ENCODE measurements around the gene TBC1D19. TPM values are rescaled to one million over a fixed set of nuclear protein-coding genes. Genes with fewer than 3 reads are reported as not detected.

The TBC1D19 gene
- total and polyA plus RNA-seq, 2 donors = 9.7 to 43.3 TPM

DNA sequence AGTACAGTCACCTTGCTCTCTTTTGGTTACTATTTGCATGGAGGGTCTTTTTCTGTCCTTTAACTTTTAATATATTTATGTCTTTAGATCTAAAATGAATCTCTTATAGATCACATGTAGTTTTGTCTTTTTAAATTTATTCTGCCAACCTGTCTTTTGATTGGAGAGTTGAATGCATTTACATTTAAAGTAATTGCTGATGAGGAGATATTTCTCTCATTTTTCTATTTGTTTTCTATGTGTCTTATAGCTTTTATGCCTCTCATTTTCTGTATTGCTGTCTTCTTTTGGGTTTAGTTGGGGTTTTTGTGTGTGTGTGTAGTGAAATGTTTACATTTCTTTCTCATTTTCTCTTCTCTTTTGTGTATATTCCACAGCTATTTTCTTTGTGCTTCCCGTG lies 123.5 kb downstream of the TBC1D19 start:
- 98% methylated on average over 1 of the region's 1 CpG for WGBS
- Histone ChIP-seq H3K4me1 (ENCODE audit: control insufficient read depth in 2 of 2, insufficient read depth in 2 of 2, low read length in 2 of 2) (no peaks in the 10 kb centered on the region), H3K4me3 (ENCODE audit: low read length in 2 of 2) (no peak overlapping the region), H3K9me3 (ENCODE audit: control insufficient read depth in 2 of 2, insufficient read depth in 1 of 2, low read length in 1 of 2) (peaks cover 0 to 1% of the 10 kb centered on the region in 2 donors), H3K36me3 (ENCODE audit: control insufficient read depth in 2 of 2, insufficient read depth in 2 of 2, low read length in 1 of 2) (peaks cover 0 to 6% of the 10 kb centered on the region in 2 donors), H3K27me3 (ENCODE audit: control insufficient read depth in 2 of 2, insufficient read depth in 1 of 2, low read length in 1 of 2) (no peaks in the 10 kb centered on the region), H3K27ac (ENCODE audit: low read depth in 1 of 2, low read length in 1 of 2) (no peak overlapping the region)
- DNase-seq (ENCODE audit: low read depth in 6 of 9, low spot score in 9 of 9) = no peak

DNA sequence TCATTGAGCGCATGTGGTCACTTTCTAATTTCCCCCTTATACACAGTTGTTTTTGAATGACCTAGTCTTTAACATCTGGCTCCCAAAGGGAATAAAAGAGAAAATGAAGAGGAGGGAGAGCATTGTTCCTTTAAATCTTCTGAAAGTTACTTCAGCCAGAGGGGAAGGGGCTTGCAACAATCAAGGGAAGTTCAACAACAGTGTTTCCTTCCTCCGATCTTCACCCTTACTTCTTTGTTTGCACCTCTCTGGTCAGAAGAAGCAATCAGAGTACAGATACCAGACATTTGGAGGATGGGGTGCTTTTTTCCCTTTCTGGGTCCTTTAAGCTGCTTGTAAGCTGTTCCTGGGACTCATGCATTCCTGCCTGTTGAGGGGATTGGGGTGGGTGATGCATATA lies 125.4 kb downstream of the TBC1D19 start:
- Histone ChIP-seq H3K4me3 (ENCODE audit: low read length in 2 of 2) (no peak overlapping the region), H3K9me3 (ENCODE audit: control insufficient read depth in 2 of 2, insufficient read depth in 1 of 2, low read length in 1 of 2) (peaks cover 0 to 1% of the 10 kb centered on the region in 2 donors), H3K27ac (ENCODE audit: low read depth in 1 of 2, low read length in 1 of 2) (no peak overlapping the region), H3K4me1 (ENCODE audit: control insufficient read depth in 2 of 2, insufficient read depth in 2 of 2, low read length in 2 of 2) (no peaks in the 10 kb centered on the region), H3K36me3 (ENCODE audit: control insufficient read depth in 2 of 2, insufficient read depth in 2 of 2, low read length in 1 of 2) (peaks cover 0 to 6% of the 10 kb centered on the region in 2 donors), H3K27me3 (ENCODE audit: control insufficient read depth in 2 of 2, insufficient read depth in 1 of 2, low read length in 1 of 2) (no peaks in the 10 kb centered on the region)
- 97% methylated on average over 2 of the region's 2 CpGs for WGBS
- no peak for DNase-seq (ENCODE audit: low read depth in 6 of 9, low spot score in 9 of 9)

DNA sequence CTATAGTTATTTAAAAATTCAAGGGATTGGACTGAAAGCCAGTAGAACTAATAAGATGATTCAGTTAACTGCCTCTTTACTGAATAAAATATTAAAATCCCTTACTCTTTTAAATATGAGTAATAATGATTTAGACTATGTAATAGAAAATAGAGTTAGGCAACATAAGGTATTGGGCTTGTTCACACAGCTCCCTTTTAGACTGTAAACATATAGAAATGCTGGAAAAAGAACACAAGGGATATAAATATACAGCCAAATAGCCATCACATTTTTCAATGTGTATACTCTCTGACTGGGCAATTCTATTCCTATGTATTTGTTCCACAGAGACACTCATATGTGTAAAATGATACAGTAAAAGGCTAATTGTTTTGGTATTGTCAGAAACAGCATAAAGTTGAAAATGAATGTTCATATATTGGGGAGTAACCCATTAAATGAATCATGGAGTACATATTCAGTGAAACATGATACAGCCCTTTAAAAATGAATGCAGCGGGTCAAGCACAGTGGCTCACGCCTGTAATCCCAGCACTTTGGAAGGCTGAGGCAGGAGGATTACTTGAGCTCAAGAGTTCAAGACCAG lies 129.8 kb downstream of the TBC1D19 start:
- WGBS = 98% methylated on average over 2 of the region's 2 CpGs
- no peaks in the 10 kb centered on the region for H3K4me1 ChIP-seq (ENCODE audit: control insufficient read depth in 2 of 2, insufficient read depth in 2 of 2, low read length in 2 of 2)

DNA sequence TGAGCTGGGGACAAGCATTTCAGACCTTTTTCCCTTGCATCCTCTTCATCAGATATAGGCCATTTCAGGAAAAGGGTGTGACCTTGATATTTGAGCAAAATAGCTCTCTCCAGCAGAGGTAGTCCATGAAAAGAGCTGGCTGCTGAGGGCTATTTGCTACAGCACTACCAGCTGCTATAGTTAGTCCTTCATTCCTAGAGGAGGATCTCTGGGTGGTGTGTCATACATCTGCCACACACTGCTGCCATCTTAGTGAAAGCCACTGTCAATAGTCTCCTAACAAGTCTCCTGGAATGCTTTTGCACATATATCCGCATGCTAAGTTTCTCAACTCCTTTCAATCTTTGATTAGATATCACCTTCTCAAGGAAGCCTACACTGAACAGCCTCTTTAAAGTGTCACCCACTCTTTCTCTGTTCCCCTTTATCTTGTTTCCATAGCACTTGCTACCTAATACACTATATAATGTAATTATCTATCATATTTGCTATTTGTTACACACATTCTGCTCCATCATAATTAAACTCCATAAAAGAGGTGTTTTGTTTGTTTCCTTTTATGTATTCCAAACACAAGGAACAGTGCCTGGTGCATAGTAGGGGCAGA lies 131.9 kb downstream of the TBC1D19 start:
- WGBS = 95% methylated on average over 1 of the region's 1 CpG
- no peak overlapping the region for H3K27ac ChIP-seq (ENCODE audit: low read depth in 1 of 2, low read length in 1 of 2)
- H3K36me3 ChIP-seq (ENCODE audit: control insufficient read depth in 2 of 2, insufficient read depth in 2 of 2, low read length in 1 of 2) = peaks cover 0 to 20% of the 10 kb centered on the region in 2 donors
- H3K9me3 ChIP-seq (ENCODE audit: control insufficient read depth in 2 of 2, insufficient read depth in 1 of 2, low read length in 1 of 2) = peaks cover 0 to 1% of the 10 kb centered on the region in 2 donors
- H3K27me3 ChIP-seq (ENCODE audit: control insufficient read depth in 2 of 2, insufficient read depth in 1 of 2, low read length in 1 of 2) = no peaks in the 10 kb centered on the region
- H3K4me1 ChIP-seq (ENCODE audit: control insufficient read depth in 2 of 2, insufficient read depth in 2 of 2, low read length in 2 of 2) = no peaks in the 10 kb centered on the region
- DNase-seq (ENCODE audit: low read depth in 6 of 9, low spot score in 9 of 9) = no peak
- H3K4me3 ChIP-seq (ENCODE audit: low read length in 2 of 2) = no peak overlapping the region

More for the DNA sequence above, 129.8 kb downstream of the TBC1D19 start:
- no peak overlapping the region for H3K27ac ChIP-seq (ENCODE audit: low read depth in 1 of 2, low read length in 1 of 2)
- H3K27me3 ChIP-seq (ENCODE audit: control insufficient read depth in 2 of 2, insufficient read depth in 1 of 2, low read length in 1 of 2) = no peaks in the 10 kb centered on the region
- DNase-seq (ENCODE audit: low read depth in 6 of 9, low spot score in 9 of 9) = no peak
- H3K36me3 ChIP-seq (ENCODE audit: control insufficient read depth in 2 of 2, insufficient read depth in 2 of 2, low read length in 1 of 2) = peaks cover 0 to 22% of the 10 kb centered on the region in 2 donors
- H3K4me3 ChIP-seq (ENCODE audit: low read length in 2 of 2) = no peak overlapping the region
- peaks cover 0 to 1% of the 10 kb centered on the region in 2 donors for H3K9me3 ChIP-seq (ENCODE audit: control insufficient read depth in 2 of 2, insufficient read depth in 1 of 2, low read length in 1 of 2)

DNA sequence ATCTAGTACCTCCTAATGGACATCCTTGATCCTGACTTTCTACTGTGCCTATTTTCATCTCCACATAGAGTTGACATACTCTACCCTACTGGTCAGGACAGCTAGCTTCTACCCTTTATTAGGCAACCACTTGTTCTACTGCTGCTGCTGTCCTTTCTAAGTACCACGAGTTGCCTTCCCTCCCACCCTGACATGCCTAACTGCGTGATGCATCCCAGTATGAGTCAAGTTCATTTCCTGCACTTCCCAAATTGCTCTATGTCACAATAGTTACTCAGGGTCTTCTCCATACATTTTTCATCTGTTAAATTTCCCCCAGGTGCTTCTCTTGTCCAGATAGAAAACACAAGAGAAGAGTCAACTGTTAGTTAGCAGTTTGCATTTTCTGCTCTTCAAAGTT lies 133.4 kb downstream of the TBC1D19 start:
- WGBS = 93% methylated on average over 2 of the region's 2 CpGs

DNA sequence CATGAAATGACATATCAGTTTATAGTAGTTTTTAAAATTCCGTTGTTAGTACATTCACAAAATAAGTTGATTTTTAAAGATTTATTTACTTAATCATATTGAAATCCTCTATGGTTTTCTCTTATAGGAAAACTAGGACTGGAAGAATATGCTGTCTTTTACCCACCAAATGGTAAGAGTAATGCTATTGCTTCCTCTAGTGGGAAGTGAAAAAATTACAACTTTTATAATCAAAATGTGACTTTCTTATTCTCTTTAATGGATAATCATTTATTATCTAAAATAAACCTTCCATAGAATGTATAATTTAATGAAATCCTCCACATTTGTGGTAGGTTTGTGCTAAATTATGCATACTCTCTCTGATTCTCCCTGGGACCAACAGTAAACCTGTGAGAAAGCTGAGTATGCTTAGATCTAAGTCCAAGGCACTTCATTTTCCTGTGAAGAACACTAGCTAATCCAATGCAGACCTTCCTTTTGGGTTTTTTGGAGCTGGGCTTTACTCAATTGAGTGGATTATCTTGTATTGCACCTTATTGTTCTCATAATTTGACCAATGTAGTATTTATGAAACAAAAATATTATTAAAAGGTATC lies 136.2 kb downstream of the TBC1D19 start:
- Histone ChIP-seq H3K27ac (ENCODE audit: low read depth in 1 of 2, low read length in 1 of 2) (no peak overlapping the region), H3K36me3 (ENCODE audit: control insufficient read depth in 2 of 2, insufficient read depth in 2 of 2, low read length in 1 of 2) (peaks cover 0 to 42% of the 10 kb centered on the region in 2 donors), H3K27me3 (ENCODE audit: control insufficient read depth in 2 of 2, insufficient read depth in 1 of 2, low read length in 1 of 2) (no peaks in the 10 kb centered on the region), H3K4me1 (ENCODE audit: control insufficient read depth in 2 of 2, insufficient read depth in 2 of 2, low read length in 2 of 2) (peaks cover 2 to 7% of the 10 kb centered on the region in 2 donors), H3K4me3 (ENCODE audit: low read length in 2 of 2) (no peak overlapping the region), H3K9me3 (ENCODE audit: control insufficient read depth in 2 of 2, insufficient read depth in 1 of 2, low read length in 1 of 2) (no peaks in the 10 kb centered on the region)
- 86% methylated on average over 1 of the region's 1 CpG for WGBS
- DNase-seq (ENCODE audit: low read depth in 6 of 9, low spot score in 9 of 9) = peak in 3 of 9 donors; percentile 16 to 57 (median 23)

More for the DNA sequence above, 133.4 kb downstream of the TBC1D19 start:
- DNase-seq (ENCODE audit: low read depth in 6 of 9, low spot score in 9 of 9) = no peak
- Histone ChIP-seq H3K9me3 (ENCODE audit: control insufficient read depth in 2 of 2, insufficient read depth in 1 of 2, low read length in 1 of 2) (no peaks in the 10 kb centered on the region), H3K27me3 (ENCODE audit: control insufficient read depth in 2 of 2, insufficient read depth in 1 of 2, low read length in 1 of 2) (no peaks in the 10 kb centered on the region), H3K4me3 (ENCODE audit: low read length in 2 of 2) (no peak overlapping the region), H3K36me3 (ENCODE audit: control insufficient read depth in 2 of 2, insufficient read depth in 2 of 2, low read length in 1 of 2) (peaks cover 0 to 29% of the 10 kb centered on the region in 2 donors), H3K27ac (ENCODE audit: low read depth in 1 of 2, low read length in 1 of 2) (no peak overlapping the region), H3K4me1 (ENCODE audit: control insufficient read depth in 2 of 2, insufficient read depth in 2 of 2, low read length in 2 of 2) (no peaks in the 10 kb centered on the region)

DNA sequence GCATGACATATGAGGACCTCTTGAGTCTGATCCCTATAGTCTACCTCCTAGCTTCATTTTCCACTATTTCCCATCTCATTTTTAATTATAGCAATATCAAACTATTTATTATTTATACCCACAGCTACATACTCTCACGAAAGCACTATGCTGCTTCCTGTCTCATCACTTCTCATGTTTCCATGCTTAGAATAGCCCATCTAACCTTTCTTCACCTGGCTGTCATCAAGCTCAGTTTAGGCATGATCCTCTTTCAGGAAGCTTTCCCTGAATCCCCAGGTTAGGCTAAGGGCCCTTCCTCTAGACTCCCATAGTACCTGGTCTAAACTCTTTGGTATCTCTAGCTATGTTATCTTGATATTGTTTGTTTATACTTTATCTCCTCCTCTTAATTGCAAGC lies 137.8 kb downstream of the TBC1D19 start:
- H3K4me1 ChIP-seq (ENCODE audit: control insufficient read depth in 2 of 2, insufficient read depth in 2 of 2, low read length in 2 of 2) = peaks cover 2 to 7% of the 10 kb centered on the region in 2 donors
- DNase-seq (ENCODE audit: low read depth in 6 of 9, low spot score in 9 of 9) = no peak
- 87% methylated on average over 1 of the region's 1 CpG for WGBS

DNA sequence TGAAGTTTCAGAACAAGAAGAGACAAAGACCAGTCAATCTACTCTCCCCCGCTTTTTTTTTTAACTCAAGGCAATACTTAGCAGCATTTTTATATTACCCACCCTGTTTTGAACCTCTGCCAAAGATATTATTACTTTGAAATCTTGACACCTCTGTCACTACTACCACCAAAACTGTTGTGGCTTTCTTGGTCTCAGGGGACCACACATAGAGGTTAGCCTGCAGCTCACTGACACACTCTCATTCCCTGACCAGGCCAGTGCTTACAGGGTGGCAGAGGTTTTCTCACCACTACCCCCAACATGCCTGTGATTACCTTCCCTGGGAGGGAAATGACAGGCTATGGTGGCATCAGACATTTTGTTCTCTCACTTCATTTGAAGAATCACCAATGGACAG lies 139.3 kb downstream of the TBC1D19 start:
- 93% methylated on average over 1 of the region's 1 CpG for WGBS
- peaks cover 2 to 7% of the 10 kb centered on the region in 2 donors for H3K4me1 ChIP-seq (ENCODE audit: control insufficient read depth in 2 of 2, insufficient read depth in 2 of 2, low read length in 2 of 2)
- no peak for DNase-seq (ENCODE audit: low read depth in 6 of 9, low spot score in 9 of 9)
- peaks cover 0 to 38% of the 10 kb centered on the region in 2 donors for H3K36me3 ChIP-seq (ENCODE audit: control insufficient read depth in 2 of 2, insufficient read depth in 2 of 2, low read length in 1 of 2)
- no peak overlapping the region for H3K27ac ChIP-seq (ENCODE audit: low read depth in 1 of 2, low read length in 1 of 2)
- H3K9me3 ChIP-seq (ENCODE audit: control insufficient read depth in 2 of 2, insufficient read depth in 1 of 2, low read length in 1 of 2) = no peaks in the 10 kb centered on the region
- no peaks in the 10 kb centered on the region for H3K27me3 ChIP-seq (ENCODE audit: control insufficient read depth in 2 of 2, insufficient read depth in 1 of 2, low read length in 1 of 2)
- H3K4me3 ChIP-seq (ENCODE audit: low read length in 2 of 2) = no peak overlapping the region

More for the DNA sequence above, 137.8 kb downstream of the TBC1D19 start:
- no peaks in the 10 kb centered on the region for H3K9me3 ChIP-seq (ENCODE audit: control insufficient read depth in 2 of 2, insufficient read depth in 1 of 2, low read length in 1 of 2)
- H3K4me3 ChIP-seq (ENCODE audit: low read length in 2 of 2) = no peak overlapping the region
- H3K27me3 ChIP-seq (ENCODE audit: control insufficient read depth in 2 of 2, insufficient read depth in 1 of 2, low read length in 1 of 2) = no peaks in the 10 kb centered on the region
- H3K36me3 ChIP-seq (ENCODE audit: control insufficient read depth in 2 of 2, insufficient read depth in 2 of 2, low read length in 1 of 2) = peaks cover 0 to 48% of the 10 kb centered on the region in 2 donors
- H3K27ac ChIP-seq (ENCODE audit: low read depth in 1 of 2, low read length in 1 of 2) = no peak overlapping the region

DNA sequence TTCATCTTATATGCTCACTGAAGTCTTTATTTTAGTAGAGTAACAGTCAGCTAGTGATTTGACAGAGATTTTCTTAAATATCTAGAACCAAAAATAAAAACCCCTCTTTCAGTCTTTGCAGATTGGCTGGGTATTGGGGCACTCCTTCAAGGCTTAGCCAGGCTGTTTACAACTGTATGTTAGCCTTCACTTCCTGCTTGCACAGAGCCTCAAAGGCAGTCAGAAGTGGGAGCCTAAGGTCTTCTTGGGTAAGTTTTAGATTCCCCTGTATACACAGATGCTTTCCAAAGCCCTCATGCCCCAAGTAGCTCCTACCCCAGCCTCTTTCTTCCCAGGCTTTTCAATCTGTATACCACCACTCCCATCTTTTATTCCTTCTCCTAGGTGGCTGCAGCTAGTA lies 140.7 kb downstream of the TBC1D19 start:
- no peak overlapping the region for H3K4me3 ChIP-seq (ENCODE audit: low read length in 2 of 2)
- peaks cover 2 to 7% of the 10 kb centered on the region in 2 donors for H3K4me1 ChIP-seq (ENCODE audit: control insufficient read depth in 2 of 2, insufficient read depth in 2 of 2, low read length in 2 of 2)
- no peaks in the 10 kb centered on the region for H3K27me3 ChIP-seq (ENCODE audit: control insufficient read depth in 2 of 2, insufficient read depth in 1 of 2, low read length in 1 of 2)
- no peaks in the 10 kb centered on the region for H3K9me3 ChIP-seq (ENCODE audit: control insufficient read depth in 2 of 2, insufficient read depth in 1 of 2, low read length in 1 of 2)
- peak overlapping the region in 1 of 2 donors; percentile 54 for H3K27ac ChIP-seq (ENCODE audit: low read depth in 1 of 2, low read length in 1 of 2)
- peaks cover 0 to 38% of the 10 kb centered on the region in 2 donors for H3K36me3 ChIP-seq (ENCODE audit: control insufficient read depth in 2 of 2, insufficient read depth in 2 of 2, low read length in 1 of 2)
- DNase-seq (ENCODE audit: low read depth in 6 of 9, low spot score in 9 of 9) = peak; percentile 9 to 73 (median 37)

Measured in thymus (tissue), 11 donors.